NCI-H345 treated with DMSO at 0.1 percent for 48 hours (cell line): ENCODE measurements around the gene RPS17.
"Not testable (repeated sequence)": the region's sequence is repeated elsewhere in the genome, so short reads cannot be mapped to it uniquely, and the experiment has no call there.

Experiments used
- DNase-seq: peaks from one replicate; lab custom pipeline; 2025; ENCODE audit not compliant: unreplicated experiment; lab: John Stamatoyannopoulos, UW

RPS17 gene

DNA sequence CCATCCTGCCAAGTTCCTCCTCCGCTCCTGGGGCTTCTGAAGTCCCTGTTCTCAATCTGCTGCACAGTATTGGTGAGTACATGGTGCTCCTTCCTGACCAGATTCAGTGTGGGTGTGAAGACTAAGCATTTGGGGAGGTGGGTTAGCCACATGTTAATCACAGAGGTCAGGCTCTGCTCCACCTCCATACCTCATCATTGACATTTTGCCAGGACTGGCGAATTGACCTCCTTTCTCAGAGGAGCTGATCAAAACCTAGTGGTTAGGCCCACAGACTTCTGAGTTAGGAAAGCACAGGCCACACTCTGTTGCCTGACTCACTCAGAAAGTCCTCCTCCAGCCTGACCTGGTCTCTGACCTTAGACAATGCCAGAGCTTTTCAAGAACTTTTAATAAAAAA, 8.4 kb upstream of the RPS17 start:
- no peak for DNase-seq

DNA sequence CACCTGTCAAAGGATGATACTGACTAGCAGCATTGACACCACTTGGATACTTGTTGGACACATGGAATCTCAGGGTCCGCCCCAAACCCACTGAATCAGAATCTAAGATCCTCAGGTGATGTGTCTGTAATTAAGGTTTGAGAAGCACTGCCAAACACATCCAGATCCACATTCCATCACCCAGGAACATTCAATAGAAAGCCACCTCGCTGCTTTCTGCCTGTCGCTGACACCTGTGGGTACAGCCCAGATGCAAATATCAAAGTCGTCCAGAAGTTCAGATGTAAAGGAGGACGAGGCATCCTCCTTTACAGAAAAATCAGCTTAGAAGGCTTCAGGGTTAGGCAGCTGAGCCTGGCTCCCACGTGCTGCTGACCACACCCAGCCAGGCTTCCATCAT, 5.2 kb upstream of the RPS17 start:
- DNase-seq, result no peak

DNA sequence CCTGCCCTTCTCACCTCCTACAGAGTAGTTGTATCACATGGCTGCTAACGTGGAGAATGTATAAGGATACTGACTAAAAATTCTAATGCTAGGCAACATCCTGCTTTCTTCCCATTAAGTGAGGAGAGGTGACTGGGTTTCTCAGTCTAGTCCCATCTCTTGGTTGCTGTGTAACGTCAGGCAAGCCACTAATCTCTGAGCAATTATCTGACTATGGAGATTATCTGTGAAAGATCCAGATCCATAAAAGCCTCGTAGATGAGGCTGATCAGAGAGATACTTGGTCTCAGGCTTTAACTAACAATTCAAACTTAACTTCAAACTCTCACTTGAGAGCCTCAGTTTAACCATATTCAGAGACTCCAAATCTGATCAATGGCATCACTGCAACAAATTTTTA, 4.7 kb upstream of the RPS17 start:
- DNase-seq, result no peak

DNA sequence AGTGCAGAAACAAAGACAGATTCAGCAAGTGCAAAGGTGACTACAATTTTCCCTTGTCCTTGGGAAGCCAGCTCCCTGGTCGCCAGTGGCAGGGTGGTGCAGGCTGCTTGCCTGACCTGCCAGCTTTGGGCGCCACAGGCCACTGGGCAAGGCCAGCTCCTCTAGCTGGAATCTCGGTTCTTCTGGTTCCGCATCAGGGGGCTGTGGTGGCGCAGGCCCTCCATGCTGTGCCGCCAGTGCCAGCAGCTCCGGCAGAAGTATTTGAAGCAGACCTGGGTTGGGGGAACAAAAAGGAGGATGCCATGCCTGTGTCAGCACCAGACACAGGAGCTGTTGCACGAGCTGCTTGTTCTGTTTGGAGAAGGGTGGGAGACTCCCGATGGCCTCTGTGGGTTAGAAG, 4.2 kb upstream of the RPS17 start:
- DNase-seq, result no peak

DNA sequence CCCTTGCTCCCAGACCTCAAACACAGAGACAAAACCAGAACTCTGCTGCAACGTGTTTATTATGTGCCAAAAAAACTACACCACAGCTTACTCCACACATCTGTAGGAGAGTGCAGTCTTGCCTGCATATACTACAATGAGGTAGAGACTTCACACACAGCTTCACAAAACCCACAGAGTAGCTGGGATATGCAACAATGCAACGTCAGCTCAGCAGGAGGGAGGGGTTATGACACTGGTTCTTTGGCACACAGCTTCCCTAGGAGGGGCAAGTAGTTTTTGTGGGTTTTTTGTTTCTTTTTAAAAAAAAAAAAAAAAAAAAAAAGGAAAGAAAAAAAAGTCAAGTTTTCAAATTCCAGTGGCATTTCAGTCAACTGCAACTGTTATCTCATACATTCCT, 2.9 kb upstream of the RPS17 start:
- DNase-seq, result no peak

DNA sequence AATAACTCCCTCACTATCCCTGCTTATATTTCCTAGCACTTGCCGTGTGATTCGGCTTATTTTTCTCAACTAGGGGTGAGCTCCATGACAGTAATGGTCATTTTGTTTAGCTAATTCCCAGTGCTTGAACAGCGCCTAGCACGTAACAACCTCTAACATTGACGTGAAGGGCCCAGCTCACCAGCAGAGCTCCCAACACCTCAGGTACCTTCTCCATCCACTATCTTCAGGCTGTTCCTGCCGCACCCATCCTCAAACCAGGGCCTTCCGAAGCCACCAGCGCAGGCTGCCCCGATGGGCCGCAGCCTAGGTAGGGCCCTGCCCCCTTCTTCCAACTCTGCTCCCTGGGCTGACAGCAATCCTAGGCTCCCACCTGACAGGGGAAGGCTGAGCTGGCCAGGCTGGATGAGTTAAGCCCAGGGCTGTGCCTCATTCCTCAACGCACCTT, 751 bp upstream of the RPS17 start:
- no peak for DNase-seq

DNA sequence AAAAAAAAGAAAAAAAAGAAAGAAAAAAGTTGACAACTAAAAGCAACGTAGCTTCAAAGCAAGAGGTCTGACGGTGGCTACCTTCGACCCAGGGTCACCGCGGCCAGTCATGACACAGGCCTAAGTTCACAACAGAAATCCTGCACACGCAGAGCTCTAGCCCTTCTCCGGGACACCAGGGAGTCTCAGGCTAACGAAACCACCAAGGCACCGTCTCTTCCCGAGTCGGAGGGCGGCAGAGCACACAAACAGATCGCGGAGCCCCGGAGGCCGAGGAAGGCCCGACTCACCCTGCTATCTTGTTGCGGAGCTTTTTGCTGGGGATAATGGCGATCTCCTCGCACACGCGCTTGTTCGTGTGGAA, 584 bp downstream of the RPS17 start:
- DNase-seq, result no peak

DNA sequence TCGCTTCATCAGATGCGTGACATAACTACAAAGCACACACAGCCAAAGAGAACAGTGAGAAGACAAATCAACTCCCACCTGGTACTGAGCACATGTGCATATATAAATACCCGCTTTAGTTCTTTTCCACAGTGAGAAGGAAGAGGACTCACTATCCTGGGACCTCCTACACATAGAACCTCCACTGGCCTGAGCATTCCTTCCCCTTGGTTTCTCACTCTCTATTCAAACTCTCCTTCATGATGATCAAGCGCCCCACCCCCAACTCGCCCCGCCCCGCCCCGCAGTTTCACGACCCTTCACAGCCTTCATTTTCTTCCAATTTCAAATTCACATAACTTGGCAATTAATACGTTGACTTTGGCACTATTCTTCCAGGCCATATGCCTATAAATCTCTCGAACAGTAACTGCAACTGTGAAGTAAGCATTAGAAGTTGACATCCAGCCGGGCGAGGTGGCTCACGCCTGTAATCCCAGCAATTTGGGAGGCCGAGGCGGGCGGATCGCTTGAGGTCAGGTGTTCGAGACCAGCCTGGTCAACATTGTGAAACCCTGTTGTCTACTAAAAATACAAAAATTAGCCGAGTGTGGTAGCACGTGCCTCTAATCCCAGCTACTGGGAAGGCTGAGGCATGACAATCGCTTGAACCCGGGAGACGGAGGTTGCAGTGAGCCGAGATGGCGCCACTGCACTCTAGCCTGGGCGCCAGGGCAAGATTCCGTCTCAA, 1.1 kb downstream of the RPS17 start:
- no peak for DNase-seq

DNA sequence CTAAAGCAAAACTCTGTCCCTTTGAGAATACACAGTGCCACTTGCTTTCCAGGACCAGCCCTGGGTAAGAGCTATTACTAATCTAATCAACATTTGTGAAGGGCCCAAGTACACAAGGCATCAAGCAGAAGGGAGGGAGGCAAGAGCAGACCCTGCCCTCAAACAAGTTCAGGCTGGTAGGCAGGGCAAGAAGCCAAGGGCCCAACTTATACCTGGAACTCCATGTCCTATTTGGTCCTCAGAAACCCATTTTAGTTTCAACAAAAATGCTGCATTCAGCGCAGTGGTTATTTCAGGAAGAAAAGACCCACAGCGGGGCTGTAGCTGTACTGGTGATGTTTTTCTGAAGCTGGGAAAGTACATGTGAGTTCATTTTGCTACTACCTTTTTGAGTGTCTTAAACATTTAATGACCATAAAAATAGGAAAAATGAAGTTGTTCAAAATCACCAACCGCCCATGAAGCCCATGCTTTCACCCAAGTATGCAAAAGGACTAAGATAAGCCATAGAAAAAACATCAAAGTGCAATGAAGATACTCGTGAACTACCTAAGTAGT, 2.8 kb downstream of the RPS17 start:
- DNase-seq, result no peak

DNA sequence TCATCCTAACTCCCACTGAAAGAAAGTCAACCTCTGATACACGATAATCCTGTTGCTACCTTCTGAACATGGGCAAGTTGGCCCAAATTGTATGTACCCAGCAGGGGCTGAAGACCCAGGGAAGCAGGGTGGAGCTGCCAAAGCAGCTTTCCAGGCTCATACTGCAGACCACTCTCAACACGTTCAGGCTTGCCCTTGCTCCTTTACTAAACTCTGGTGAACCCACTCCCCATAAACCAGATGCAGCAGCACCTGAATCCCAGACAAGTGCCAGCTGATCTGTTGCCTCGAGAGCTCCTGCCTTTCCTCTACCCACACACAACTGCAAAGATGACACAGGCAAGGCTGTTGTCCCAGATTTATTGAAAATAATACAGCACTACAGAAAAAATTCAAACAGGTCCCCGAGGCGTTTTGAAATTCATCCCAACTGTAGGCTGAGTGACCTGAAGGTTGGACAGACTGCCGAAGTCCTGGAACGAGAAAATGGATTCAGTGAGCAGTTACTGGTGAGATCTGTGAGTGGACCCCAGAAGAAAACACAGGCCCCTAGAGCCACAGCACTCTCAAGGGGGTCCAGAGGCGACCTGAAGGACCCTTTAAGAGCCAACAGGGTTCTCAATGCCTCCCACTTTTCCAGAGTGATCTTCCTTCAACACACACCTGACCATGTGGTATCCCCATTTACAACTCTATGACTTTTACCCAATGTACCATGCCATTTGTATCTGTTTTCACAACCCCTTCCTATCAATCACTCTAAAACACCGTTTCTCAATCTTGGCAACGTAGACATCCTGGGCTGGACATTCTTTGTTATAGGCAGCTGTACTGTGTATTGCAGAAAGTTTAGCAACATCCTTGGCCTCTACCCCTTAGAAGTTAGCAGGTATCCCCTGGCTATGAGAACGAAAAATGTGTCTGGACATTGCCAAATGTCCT, 3.6 kb downstream of the RPS17 start:
- DNase-seq, result no peak

DNA sequence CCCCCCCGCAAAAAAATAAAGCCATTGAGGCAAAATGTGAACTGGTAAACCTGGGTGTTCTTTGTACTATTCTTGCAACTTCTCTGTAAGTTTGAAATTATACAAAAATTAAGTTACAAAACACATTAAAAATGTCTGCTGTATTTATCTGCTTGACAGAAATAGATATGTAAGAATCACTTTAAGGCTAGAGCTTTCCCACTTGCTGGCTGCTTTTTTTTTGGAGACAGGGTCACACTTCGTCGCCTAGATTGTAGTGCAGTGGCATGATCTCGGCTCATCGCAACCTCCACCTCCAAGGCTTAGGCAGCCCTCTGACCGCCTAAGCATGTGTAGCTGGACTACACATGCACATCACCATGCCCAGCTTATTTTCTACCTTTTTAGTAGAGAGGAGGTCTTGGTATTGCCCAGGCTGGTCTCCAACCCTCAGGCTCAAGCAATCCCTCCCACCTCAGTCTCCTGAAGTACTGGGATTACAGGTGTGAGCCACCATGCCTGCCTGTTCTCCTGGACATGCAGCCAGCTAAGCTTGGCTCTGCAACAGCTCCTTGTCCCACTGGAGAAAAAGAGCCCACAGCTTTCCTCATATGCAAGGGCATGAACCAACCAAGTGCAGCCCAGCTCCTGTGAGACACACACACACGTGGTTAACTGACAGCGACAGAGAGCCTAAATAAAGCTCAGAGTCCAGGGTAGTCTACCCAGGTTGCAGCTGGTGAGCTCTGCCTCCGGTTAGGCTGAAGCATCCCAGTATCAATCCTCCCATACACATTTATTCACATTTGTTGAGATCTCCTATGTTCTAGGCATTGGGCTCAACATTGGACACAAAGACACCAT, 4.5 kb downstream of the RPS17 start:
- DNase-seq, result no peak

DNA sequence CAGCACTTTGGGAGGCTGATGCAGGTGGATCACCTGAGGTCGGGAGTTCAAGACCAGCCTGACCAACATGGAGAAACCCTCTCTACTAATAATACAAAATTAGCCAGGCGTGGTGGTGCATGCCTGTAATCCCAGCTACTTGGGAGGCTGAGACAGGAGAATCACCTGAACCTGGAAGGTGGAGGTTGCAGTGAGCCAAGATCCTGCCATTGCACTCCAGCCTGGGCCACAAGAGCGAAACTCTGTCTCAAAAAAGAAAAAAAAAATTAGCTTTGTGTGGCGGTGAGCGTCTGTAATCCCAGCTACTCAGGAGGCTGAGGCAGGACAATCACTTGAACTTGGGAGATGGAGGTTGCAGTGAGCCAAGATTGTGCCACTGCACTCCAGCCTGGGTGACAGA, 5.1 kb downstream of the RPS17 start:
- not testable (repeated sequence) for DNase-seq

DNA sequence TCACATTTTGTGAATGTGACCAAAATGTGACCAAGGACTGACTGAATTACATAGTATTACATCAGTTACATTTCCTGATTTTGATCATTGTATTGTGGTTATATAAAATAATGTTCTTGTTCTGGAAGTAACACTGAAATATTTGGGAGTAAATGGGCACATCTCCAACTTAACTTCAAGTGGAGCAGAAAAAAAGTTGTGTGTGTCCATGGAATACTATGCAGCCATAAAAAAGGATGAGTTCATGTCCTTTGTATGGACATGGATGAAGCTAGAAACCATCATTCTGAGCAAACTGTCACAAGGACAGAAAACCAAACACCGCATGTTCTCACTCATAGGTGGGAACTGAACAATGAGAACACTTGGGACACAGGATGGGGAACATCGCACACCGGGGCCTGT, 5.8 kb downstream of the RPS17 start:
- not testable (repeated sequence) for DNase-seq

DNA sequence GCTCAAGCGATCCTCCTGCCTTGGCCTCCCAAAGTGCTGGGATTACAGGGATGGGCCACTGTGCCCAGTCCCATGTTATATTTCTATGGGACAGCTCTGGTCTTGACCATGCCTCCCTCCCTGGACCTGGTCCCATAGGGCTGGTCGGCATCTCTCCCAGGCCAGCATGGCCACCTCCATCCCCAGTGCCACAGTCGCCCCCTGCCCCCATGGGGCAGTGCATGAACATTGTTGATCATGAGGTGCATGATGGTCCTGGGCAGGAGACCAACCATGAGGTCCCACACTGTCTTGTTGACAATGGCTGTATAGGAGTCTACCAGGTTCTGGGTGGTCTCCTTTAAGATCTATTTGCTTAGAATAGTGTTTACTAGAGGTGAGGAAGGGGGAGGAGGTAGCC, 6.5 kb downstream of the RPS17 start:
- DNase-seq, result no peak

DNA sequence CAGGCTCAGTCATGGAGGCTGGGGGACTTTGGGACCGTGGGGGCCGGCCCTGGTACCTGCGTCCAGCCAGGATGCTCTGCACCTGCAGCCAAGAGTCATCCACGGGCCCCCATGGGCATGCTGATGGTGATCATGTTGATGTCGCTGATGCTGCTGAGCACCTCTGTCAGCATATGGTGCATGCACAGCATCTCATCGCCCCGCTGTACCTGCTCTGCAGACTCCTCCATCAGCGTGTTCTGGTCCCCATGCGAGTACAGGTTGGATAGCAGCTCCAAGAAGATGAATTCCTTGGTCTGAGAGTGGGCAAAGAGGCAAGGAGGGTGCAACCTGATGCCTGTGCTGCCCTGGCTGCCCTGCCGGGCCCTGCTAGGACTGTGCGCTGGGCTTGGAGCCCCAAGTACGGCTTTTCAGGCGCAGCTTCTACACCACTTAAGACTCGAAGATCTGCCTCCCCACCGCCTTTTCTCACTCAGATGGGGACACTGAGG, 7.2 kb downstream of the RPS17 start:
- DNase-seq, result no peak

DNA sequence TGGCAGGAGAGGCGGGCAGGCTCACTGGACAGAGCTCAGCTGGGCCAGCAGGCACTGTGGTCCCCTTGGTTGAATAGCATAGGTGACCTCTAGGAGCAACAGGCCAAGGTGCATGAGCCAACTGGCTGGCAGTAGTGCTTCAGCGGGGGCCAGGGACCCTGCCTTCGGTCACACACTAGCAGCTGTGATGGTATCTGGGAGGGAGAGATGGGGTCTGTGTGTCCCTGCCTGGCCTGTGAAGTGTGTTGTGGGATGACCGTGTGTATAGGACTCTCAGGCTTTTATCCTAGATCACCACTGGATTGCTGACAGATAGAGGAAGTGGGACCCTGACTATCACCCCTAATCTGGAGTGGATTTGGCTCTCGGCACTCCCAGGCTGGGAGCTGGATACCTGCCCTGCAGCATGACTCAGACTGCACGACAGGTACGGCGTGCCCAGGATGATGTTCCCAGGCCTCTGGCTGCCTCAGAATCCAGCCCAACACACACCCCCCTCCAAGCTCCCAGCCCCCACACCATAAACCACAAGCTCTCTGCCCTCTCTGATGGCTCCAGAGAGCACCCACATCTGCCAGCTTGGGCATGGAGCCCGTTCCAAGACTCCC, 7.8 kb downstream of the RPS17 start:
- no peak for DNase-seq

DNA sequence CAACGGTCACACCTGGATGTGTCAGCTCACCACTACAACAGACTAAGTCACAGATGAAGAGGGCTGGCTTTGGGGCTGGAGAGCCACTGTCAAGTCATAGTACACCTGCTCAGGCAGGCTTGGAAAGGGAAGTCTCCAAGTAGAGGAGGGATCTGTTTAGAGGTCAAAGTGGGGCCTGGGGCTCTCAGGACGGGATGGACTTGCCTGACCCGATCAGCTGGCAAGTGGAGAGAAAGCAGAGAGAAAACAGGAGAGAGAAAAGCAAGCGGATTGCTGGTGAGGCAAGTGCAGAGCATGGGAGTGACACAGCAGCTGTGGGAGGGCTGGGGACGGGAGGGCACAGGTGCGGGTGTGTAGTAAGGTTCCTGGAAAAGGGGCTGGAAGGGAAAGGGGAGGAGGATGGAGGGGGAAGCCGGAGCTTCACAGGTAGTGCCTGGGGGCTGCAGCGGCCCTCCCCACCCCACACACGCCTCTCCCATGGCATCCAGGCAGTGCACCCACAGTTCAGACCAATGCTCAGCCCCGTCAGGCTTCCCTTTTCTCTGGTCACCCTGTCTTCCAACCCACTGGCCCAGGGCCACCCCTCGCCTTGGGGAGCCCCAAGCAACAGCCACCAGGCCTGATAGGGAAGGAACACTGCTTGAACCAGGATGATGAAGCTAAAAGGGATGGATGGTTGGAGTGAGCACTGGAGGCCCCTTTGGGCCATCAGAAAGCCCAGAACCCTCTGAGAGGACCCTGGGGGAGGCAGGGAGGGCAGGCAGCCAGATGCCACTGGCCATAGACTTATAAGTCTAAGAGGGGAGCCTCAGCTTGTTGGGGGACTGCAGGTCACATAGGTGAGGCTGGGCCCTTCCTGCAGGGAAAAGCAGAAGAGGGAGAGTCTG, 8.5 kb downstream of the RPS17 start:
- DNase-seq, result no peak

DNA sequence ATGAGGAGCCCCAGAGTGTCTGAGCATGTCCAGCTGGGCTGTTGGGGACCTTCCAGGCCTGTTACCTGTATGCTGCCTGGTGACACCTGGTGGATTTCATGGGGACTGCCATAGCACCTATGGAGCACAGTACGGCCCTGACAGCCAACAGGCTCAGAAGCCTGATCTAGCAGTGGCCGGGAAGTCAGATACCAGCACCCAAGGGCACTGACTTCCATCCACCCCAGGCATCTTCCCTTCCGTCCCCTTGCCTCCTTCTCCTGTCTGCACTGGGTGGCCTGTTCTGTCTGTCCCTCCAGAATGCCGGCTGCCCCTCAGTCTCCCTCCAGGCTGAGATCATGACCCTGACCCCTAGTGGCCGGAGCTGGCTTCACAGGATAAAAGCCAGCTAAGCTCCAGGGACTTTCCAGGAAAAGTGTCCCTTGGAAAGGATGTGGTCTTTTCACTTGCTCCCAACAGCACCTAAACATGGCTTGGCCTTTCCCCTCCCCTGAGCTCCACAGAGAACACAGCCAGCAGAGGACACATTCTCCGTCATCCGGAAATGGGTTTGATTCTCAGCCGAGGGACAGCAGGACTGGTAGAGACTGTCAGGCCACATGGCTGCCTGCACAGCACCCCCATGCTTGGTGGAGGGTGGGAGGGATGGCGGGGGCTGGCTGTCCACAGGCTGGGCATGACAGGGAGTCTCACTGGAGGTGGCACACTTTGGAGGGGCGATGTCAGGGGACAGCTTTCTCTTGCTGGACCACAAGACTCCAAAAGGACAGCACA, 9.5 kb downstream of the RPS17 start:
- DNase-seq, result no peak

DNA sequence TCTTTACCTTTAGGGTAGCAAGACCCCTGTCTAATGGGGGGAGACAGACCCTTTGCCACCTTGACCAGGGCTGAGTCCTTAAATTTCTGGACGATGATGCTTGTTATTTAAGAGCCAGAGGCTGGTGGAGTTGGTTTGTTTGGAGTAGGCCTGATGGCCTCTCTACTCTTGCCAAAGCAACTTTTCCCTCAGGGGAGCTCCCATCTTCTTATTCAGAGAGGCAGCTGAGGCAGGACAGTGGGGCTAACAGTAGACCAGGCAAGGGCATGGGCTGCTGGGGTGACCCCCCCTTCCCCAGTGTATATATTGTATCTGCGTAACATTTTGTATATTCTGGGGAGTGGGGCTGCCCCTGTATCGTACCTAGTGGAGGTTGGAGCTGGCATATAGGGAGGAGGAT, 10.3 kb downstream of the RPS17 start:
- no peak for DNase-seq
